Fibroblast of villous mesenchyme (primary cell): ENCODE results near the gene ANKLE2. TPM values are rescaled to one million over a fixed set of nuclear protein-coding genes. Genes with fewer than 3 reads are reported as not detected.

ENCODE experiments used
- DNase-seq: peaks from one replicate; pipeline ENCODE4 v3.0.0-alpha.2; 2010; ENCODE audit warnings: low read depth
- H3K4me3 ChIP-seq: 2 replicates; pipeline ENCODE4 v1.5.1; 2011; ENCODE audit warnings: low read depth, mild to moderate bottlenecking, low read length
- CTCF ChIP-seq: IDR thresholded peaks from 2 replicates; pipeline ENCODE4 v1.5.1; 2012; ENCODE audit warnings: low read depth, mild to moderate bottlenecking, low read length; ENCODE audit not compliant: insufficient read depth
- total RNA-seq: library from RNA; depleted of rRNA; stranded (reverse); fragments of >200 nt; gene quantifications from 2 replicates; pipeline ENCODE4 v1.2.3, GENCODE V29; 2012

ANKLE2 gene
- total RNA-seq, 1 donor = 118 TPM

DNA sequence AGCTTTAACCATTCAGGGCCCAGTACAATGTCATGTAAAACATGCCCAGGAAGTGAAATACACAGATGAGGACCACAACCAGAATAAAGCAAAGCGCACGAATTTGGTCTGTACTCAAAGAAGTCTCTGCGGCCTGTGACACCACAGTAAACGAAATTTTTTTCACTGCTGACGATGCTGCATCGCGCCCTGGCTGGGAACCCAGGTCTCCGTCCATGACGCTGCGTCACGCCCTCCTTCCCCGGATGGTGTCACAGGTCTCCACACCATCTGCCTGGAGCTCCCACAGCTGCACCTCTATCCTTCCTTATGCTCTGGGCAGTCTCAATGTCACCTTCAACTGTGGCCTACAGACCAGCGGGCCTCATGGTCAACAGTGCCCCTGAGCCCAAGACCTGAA, 17.8 kb downstream of the ANKLE2 start:
- no peak overlapping the region for H3K4me3 ChIP-seq
- DNase-seq = no peak
- no peak for TF ChIP-seq CTCF

GRCh38 chr12:132741620-132742019, 20.0 kb downstream of the ANKLE2 start:
- DNase-seq = no peak
- no peak overlapping the region for H3K4me3 ChIP-seq
- no peak for TF ChIP-seq CTCF

- TF ChIP-seq CTCF = no peak
- DNase-seq = no peak
- H3K4me3 ChIP-seq = no peak overlapping the region
Measured at GRCh38 chr12:132740652-132741051, 21.0 kb downstream of the ANKLE2 start.

GRCh38 chr12:132740313-132740646, 21.4 kb downstream of the ANKLE2 start:
- no peak overlapping the region for H3K4me3 ChIP-seq
- TF ChIP-seq CTCF = no peak
- no peak for DNase-seq

- DNase-seq = no peak
- no peak overlapping the region for H3K4me3 ChIP-seq
- no peak for TF ChIP-seq CTCF
Measured at GRCh38 chr12:132739600-132740312, 21.9 kb downstream of the ANKLE2 start.

GRCh38 chr12:132736913-132737312, 24.7 kb downstream of the ANKLE2 start:
- H3K4me3 ChIP-seq = no peak overlapping the region
- no peak for DNase-seq
- TF ChIP-seq CTCF = no peak

- no peak for DNase-seq
- TF ChIP-seq CTCF = no peak
- H3K4me3 ChIP-seq = no peak overlapping the region
Measured at GRCh38 chr12:132736378-132736777, 25.3 kb downstream of the ANKLE2 start.
